ENCODE results near the gene SYDE1.

Gene SYDE1

GRCh38 chr19:15118789-15119494 is 11.7 kb downstream of the SYDE1 start:
- H3K4me3 ChIP-seq (replicated peaks; ENCODE audit: insufficient read depth, low read length): no peak overlapping the region
- H3K27me3 ChIP-seq (ENCODE audit: insufficient read depth, poor library complexity, severe bottlenecking): no peaks in the 10 kb centered on the region
- TF ChIP-seq GABPA (IDR thresholded peaks at IDR 0.05; ENCODE audit: low read depth) (no peak), POLR2AphosphoS5 (IDR thresholded peaks at IDR 0.05; ENCODE audit: low read depth) (no peak), REST (IDR thresholded peaks at IDR 0.05; ENCODE audit: insufficient replicate concordance, low read depth) (no peak), CTCF (IDR thresholded peaks at IDR 0.05; ENCODE audit: insufficient read depth, low read length) (no peak)
- H3K27ac ChIP-seq (replicated peaks): no peak overlapping the region
- no peak for DNase-seq (ENCODE audit: low read depth in 1 of 2, low spot score in 1 of 2)

GRCh38 chr19:15120135-15121026 is 13.2 kb downstream of the SYDE1 start:
- TF ChIP-seq CTCF (IDR thresholded peaks at IDR 0.05; ENCODE audit: insufficient read depth, low read length): no peak
- no peak for TF ChIP-seq REST (IDR thresholded peaks at IDR 0.05; ENCODE audit: insufficient replicate concordance, low read depth)
- no peak for TF ChIP-seq GABPA (IDR thresholded peaks at IDR 0.05; ENCODE audit: low read depth)
- no peak for TF ChIP-seq POLR2AphosphoS5 (IDR thresholded peaks at IDR 0.05; ENCODE audit: low read depth)
- TF ChIP-seq SPI1 (IDR thresholded peaks at IDR 0.05; ENCODE audit: borderline replicate concordance, low read depth): no peak
- Histone ChIP-seq H3K4me3 (replicated peaks; ENCODE audit: insufficient read depth, low read length) (no peak overlapping the region), H3K27me3 (ENCODE audit: insufficient read depth, poor library complexity, severe bottlenecking) (no peaks in the 10 kb centered on the region), H3K27ac (replicated peaks) (no peak overlapping the region)
- no peak for DNase-seq (ENCODE audit: low read depth in 1 of 2, low spot score in 1 of 2)

GRCh38 chr19:15122331-15123030 is 15.3 kb downstream of the SYDE1 start:
- TF ChIP-seq POLR2AphosphoS5 (IDR thresholded peaks at IDR 0.05; ENCODE audit: low read depth) (no peak), SPI1 (IDR thresholded peaks at IDR 0.05; ENCODE audit: borderline replicate concordance, low read depth) (no peak), REST (IDR thresholded peaks at IDR 0.05; ENCODE audit: insufficient replicate concordance, low read depth) (no peak), GABPA (IDR thresholded peaks at IDR 0.05; ENCODE audit: low read depth) (no peak), CTCF (IDR thresholded peaks at IDR 0.05; ENCODE audit: insufficient read depth, low read length) (no peak)
- H3K27ac ChIP-seq (replicated peaks): no peak overlapping the region

More at GRCh38 chr19:15122331-15123030, 15.3 kb downstream of the SYDE1 start:
- DNase-seq (ENCODE audit: low read depth in 1 of 2, low spot score in 1 of 2): no peak
- H3K27me3 ChIP-seq (ENCODE audit: insufficient read depth, poor library complexity, severe bottlenecking): no peaks in the 10 kb centered on the region
- no peak overlapping the region for H3K4me3 ChIP-seq (replicated peaks; ENCODE audit: insufficient read depth, low read length)

Measured in HL-60 (cell line).